Heart left ventricle (tissue), 13 donors: Measurements from ENCODE around the gene DOK5.

Source experiments
- CTCF ChIP-seq, 12 donors: fragments of 200-600 bp; sonication (generic) in 4 of 12; IDR thresholded peaks; one replicate each; pipeline versions ENCODE4 v1.5.0 to v1.8.0; 2018 to 2022; ENCODE audit warnings: antibody characterized with exemption in 12 of 12, mild to moderate bottlenecking in 5 of 12
- POLR2A ChIP-seq, 2 donors: fragments of 450-650 bp; IDR thresholded peaks; one replicate each; pipeline ENCODE4 v1.6.1; 2017; ENCODE audit warnings: antibody characterized with exemption in 2 of 2, mild to moderate bottlenecking in 2 of 2, moderate library complexity in 2 of 2
- donor health status: ischemic (EF 13 %, LVEDD 7.1; RV severe dilation, severe dysfunction).
- donor health status: DM: no; HTN: yes; CAD: no.
- donor health status: DM: no; HTN: no; CAD: no.
- donor health status: ischemic (EF 25% LVEDD 6.9; RV normal size, moderate dysfunction).
- donor health status: ischemic (EF 25% LVEDD 5.7; RV mildly dilated, moderate dysfunction).
- donor health status: ischemic (EF 35%, LVEDD 5.7; RV mildly dilated, moderate dysfunction).
- donor health status: nonischemic (EF 11% LVEDD 7.7; RV severe dilation, severe dysfunction).
- donor health status: DM: yes; HTN: yes; CAD: no.
- donor health status: PGD.
- donor health status: ischemic (EF 29% LVEDD 5.4; RV normal size, mild dysfunction).
- donor health status: nonischemic (EF 23%, LVEDD 6.1; RV moderate dilation, normal function).

- TF ChIP-seq CTCF (IDR thresholded peaks at IDR 0.05) (no peak), POLR2A (IDR thresholded peaks at IDR 0.05) (no peak)
Observed at GRCh38 chr20:54469952-54470351, 5.4 kb upstream of the DOK5 start.
